Choroid plexus epithelial cell (primary cell): ENCODE results near the gene TSPAN17.

Source experiments
- DNase-seq: peaks from one replicate; pipeline ENCODE4 v3.0.0-alpha.2; 2010; ENCODE audit warnings: low read depth
- H3K4me3 ChIP-seq: 2 replicates; pipeline ENCODE4 v1.5.1; 2011; ENCODE audit warnings: low read depth, mild to moderate bottlenecking, control low read depth, low read length, moderate library complexity
- CTCF ChIP-seq: conservative IDR thresholded peaks from 2 replicates; pipeline ENCODE4 v1.5.1; 2011; ENCODE audit warnings: low read depth, mild to moderate bottlenecking, control low read depth, inconsistent platforms, low read length, moderate library complexity

TSPAN17 gene

GRCh38 chr5:176608937-176609723, 38.2 kb upstream of the TSPAN17 start:
- peak overlapping the region; percentile 65 for H3K4me3 ChIP-seq
- TF ChIP-seq CTCF = no peak
- DNase-seq = no peak

GRCh38 chr5:176609724-176610434, 37.4 kb upstream of the TSPAN17 start, which contains the start of gene GPRIN1:
GPRIN1 (minus strand) TSS chr5:176610156; CDS start chr5:176599834, 10,322 bp downstream.
- DNase-seq = peak; percentile 43
- H3K4me3 ChIP-seq = peak within 1 kb of the TSS; percentile 65
- TF ChIP-seq CTCF = peak; percentile 19

- H3K4me3 ChIP-seq = peak overlapping the region; percentile 65
- TF ChIP-seq CTCF = no peak
- no peak for DNase-seq
These were observed 36.9 kb upstream of the TSPAN17 start for GRCh38 chr5:176610435-176610773.

GRCh38 chr5:176611435-176611834, 35.8 kb upstream of the TSPAN17 start:
- TF ChIP-seq CTCF = no peak
- DNase-seq = peak; percentile 93
- H3K4me3 ChIP-seq = no peak overlapping the region

GRCh38 chr5:176612008-176612407, 35.3 kb upstream of the TSPAN17 start:
- no peak for TF ChIP-seq CTCF
- H3K4me3 ChIP-seq = no peak overlapping the region
- no peak for DNase-seq

GRCh38 chr5:176612855-176613254, 34.4 kb upstream of the TSPAN17 start:
- no peak for TF ChIP-seq CTCF
- H3K4me3 ChIP-seq = no peak overlapping the region
- no peak for DNase-seq
